Neuronal stem cell (in vitro differentiated cells): ENCODE results near the gene CRTAP. TPM values are rescaled to one million over a fixed set of nuclear protein-coding genes. Genes with fewer than 3 reads are reported as not detected.
"Not testable (repeated sequence)": the region's sequence is repeated elsewhere in the genome, so short reads cannot be mapped to it uniquely, and the experiment has no call there.

Experiments
- DNase-seq: peaks from one replicate; pipeline ENCODE4 v3.0.0-alpha.2; 2013; ENCODE audit warnings: low spot score
- H2AFZ ChIP-seq: one replicate; pipeline ENCODE4 v1.6.1; 2013; ENCODE audit warnings: mild to moderate bottlenecking, low read length, inconsistent platforms
- H2AK5ac ChIP-seq: 2 replicates; pipeline ENCODE4 v1.6.1; 2013; ENCODE audit warnings: low read depth, mild to moderate bottlenecking, inconsistent platforms, low read length, moderate library complexity, mixed read lengths
- H2BK120ac ChIP-seq: 2 replicates; pipeline ENCODE4 v1.6.1; 2013; ENCODE audit warnings: low read depth, mild to moderate bottlenecking, inconsistent platforms, low read length, moderate library complexity, mixed read lengths
- H2BK12ac ChIP-seq: one replicate; pipeline ENCODE4 v1.6.1; 2013; ENCODE audit warnings: low read length, inconsistent platforms
- H2BK15ac ChIP-seq: 2 replicates; pipeline ENCODE4 v1.6.1; 2013; ENCODE audit warnings: mild to moderate bottlenecking, low read length, inconsistent platforms, mixed read lengths
- H2BK5ac ChIP-seq: one replicate; pipeline ENCODE4 v1.6.1; 2013; ENCODE audit warnings: inconsistent platforms, mild to moderate bottlenecking, low read length, moderate library complexity
- H3K14ac ChIP-seq: one replicate; pipeline ENCODE4 v1.6.1; 2013; ENCODE audit warnings: low read length, inconsistent platforms
- H3K18ac ChIP-seq: 2 replicates; pipeline ENCODE4 v1.6.1; 2013; ENCODE audit warnings: low read length, inconsistent platforms
- H3K23ac ChIP-seq: 2 replicates; pipeline ENCODE4 v1.6.1; 2013; ENCODE audit warnings: low read depth, mild to moderate bottlenecking, mixed read lengths, low read length, inconsistent platforms; ENCODE audit not compliant: poor library complexity
- H3K27ac ChIP-seq: replicated peaks from 3 replicates; pipeline ENCODE4 v1.5.1; 2013; ENCODE audit warnings: low read length, inconsistent platforms
- H3K27me3 ChIP-seq, 3 experiments: 2 replicates each; pipeline ENCODE4 v1.6.1; 2013; ENCODE audit warnings: low read length in 3 of 3, mild to moderate bottlenecking in 2 of 3, inconsistent platforms in 1 of 3, low read depth in 1 of 3, mixed read lengths in 1 of 3, moderate library complexity in 1 of 3; ENCODE audit not compliant: control insufficient read depth in 3 of 3, insufficient read depth in 3 of 3
- H3K36me3 ChIP-seq, 2 donors: replicated peaks in 1 of 2; 2 replicates each; pipeline ENCODE4 v1.6.1; 2013; ENCODE audit warnings: low read length in 2 of 2; ENCODE audit not compliant: control insufficient read depth in 2 of 2, insufficient read depth in 2 of 2
- H3K4ac ChIP-seq: 2 replicates; pipeline ENCODE4 v1.6.1; 2013; ENCODE audit warnings: inconsistent platforms, mild to moderate bottlenecking, low read length, moderate library complexity
- H3K4me1 ChIP-seq, 2 donors: 1 replicate in 1 of 2; 2 replicates in 1 of 2; pipeline ENCODE4 v1.6.1; 2013; ENCODE audit warnings: low read length in 2 of 2, low read depth in 1 of 2; ENCODE audit not compliant: control insufficient read depth in 2 of 2, insufficient read depth in 1 of 2
- H3K4me2 ChIP-seq: one replicate; pipeline ENCODE4 v1.6.1; 2013; ENCODE audit warnings: mild to moderate bottlenecking, low read length, inconsistent platforms; ENCODE audit not compliant: insufficient read depth, poor library complexity, severe bottlenecking
- H3K4me3 ChIP-seq, 2 donors: 2 replicates each; pipeline ENCODE4 v1.5.1; 2013; ENCODE audit warnings: low read length in 2 of 2, mild to moderate bottlenecking in 2 of 2, inconsistent platforms in 1 of 2, moderate library complexity in 1 of 2
- H3K79me1 ChIP-seq: one replicate; pipeline ENCODE4 v1.6.1; 2013; ENCODE audit warnings: low read depth, mild to moderate bottlenecking, inconsistent platforms, low read length, moderate library complexity
- H3K9ac ChIP-seq: one replicate; pipeline ENCODE4 v1.6.1; 2013; ENCODE audit warnings: mild to moderate bottlenecking, low read depth, low read length, inconsistent platforms; ENCODE audit not compliant: poor library complexity
- H3K9me3 ChIP-seq, 2 donors: replicated peaks in 1 of 2; 2 replicates each; pipeline versions ENCODE3 to v1.6.1; 2013; ENCODE audit warnings: low read length in 2 of 2, mild to moderate bottlenecking in 2 of 2, inconsistent platforms in 1 of 2, low read depth in 1 of 2, mixed read lengths in 1 of 2, moderate library complexity in 1 of 2; ENCODE audit not compliant: control insufficient read depth in 2 of 2, insufficient read depth in 1 of 2
- H4K8ac ChIP-seq: one replicate; pipeline ENCODE4 v1.6.1; 2013; ENCODE audit warnings: low read depth, mild to moderate bottlenecking, inconsistent platforms, low read length, moderate library complexity
- H4K91ac ChIP-seq: one replicate; pipeline ENCODE4 v1.6.1; 2013; ENCODE audit warnings: low read length, low read depth, mild to moderate bottlenecking, inconsistent platforms; ENCODE audit not compliant: poor library complexity
- WGBS, 2 donors: extraction: QIAGEN DNeasy Blood & Tissue Kit; methylation state at CpG; one replicate each; pipeline ENCODE4 v1.1.7; 2013; ENCODE audit warnings: missing lambda C conversion rate in 2 of 2, mixed read lengths in 1 of 2; ENCODE audit not compliant: insufficient read length in 2 of 2, insufficient replicate concordance in 1 of 2; ENCODE audit errors: extremely low coverage in 2 of 2; 5-methylcytosine and 5-hydroxymethylcytosine counted together
- polyA plus RNA-seq, 2 experiments: library from polyadenylated mRNA; stranded (reverse); fragments of 200-250 nt; gene quantifications; one replicate each; pipeline ENCODE4 v1.2.3, GENCODE V29; 2013

The CRTAP gene
- polyA plus RNA-seq (2013, experiment 1 of 2): 116 TPM
- 119 TPM for polyA plus RNA-seq (2013, experiment 2 of 2)

DNA sequence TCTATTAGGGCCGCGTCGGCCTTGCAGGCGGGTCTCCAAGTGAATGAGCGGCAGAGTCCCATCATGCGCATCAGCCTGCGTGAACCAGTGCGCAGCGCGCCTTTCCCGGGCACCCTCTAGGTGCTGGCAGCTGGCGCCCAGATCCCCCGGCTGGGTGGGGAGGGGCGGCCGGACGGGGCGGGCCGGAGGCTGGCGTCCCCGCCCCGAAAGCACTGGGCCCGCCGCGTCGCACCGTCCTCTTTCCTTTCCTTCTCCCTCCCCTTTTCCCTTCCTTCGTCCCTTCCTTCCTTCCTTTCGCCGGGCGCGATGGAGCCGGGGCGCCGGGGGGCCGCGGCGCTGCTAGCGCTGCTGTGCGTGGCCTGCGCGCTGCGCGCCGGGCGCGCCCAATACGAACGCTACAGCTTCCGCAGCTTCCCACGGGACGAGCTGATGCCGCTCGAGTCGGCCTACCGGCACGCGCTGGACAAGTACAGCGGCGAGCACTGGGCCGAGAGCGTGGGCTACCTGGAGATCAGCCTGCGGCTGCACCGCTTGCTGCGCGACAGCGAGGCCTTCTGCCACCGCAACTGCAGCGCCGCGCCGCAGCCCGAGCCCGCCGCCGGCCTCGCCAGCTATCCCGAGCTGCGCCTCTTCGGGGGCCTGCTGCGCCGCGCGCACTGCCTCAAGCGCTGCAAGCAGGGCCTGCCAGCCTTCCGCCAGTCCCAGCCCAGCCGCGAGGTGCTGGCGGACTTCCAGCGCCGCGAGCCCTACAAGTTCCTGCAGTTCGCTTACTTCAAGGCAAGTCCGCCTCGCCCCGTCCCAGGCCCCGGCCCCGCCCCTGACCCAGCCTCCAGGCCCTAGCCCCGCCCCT lies at the start of gene CRTAP:
Gene CRTAP, plus strand, starts transcription at position 243 of the 850 bp plus-strand sequence. Its CDS starts 64 bp downstream, at position 307.
- Histone ChIP-seq H3K9ac (peak within 1 kb of the TSS; percentile 99), H4K8ac (peak within 1 kb of the TSS; percentile 76), H3K9me3 (peaks cover 0 to 9% of the 10 kb centered on the region in 2 donors), H3K23ac (peak within 1 kb of the TSS; percentile 98), H3K4ac (peak within 1 kb of the TSS; percentile 99), H3K4me1 (peaks cover 7 to 11% of the 10 kb centered on the region in 2 donors), H2BK15ac (peak within 1 kb of the TSS; percentile 91), H2BK120ac (peak within 1 kb of the TSS; percentile 63), H2BK5ac (peak within 1 kb of the TSS; percentile 91), H2BK12ac (peak within 1 kb of the TSS; percentile 92), H3K36me3 (no peaks in the 10 kb centered on the region), H3K27me3 (no peaks in the 10 kb centered on the region), H3K27ac (peak within 1 kb of the TSS; percentile 97), H3K4me2 (peak within 1 kb of the TSS; percentile 76), H2AFZ (peak within 1 kb of the TSS; percentile 99), H3K4me3 (peak within 1 kb of the TSS; percentile 98 to 100), H2AK5ac (peak within 1 kb of the TSS; percentile 86), H3K79me1 (peaks cover 9% of the 10 kb centered on the region), H3K14ac (peak within 1 kb of the TSS; percentile 76), H4K91ac (peak within 1 kb of the TSS; percentile 89), H3K18ac (peak within 1 kb of the TSS; percentile 100)
- DNase-seq: peak; percentile 85
- no CpG with 5 or more reads among the region's 98 CpGs for WGBS, 2 donors

DNA sequence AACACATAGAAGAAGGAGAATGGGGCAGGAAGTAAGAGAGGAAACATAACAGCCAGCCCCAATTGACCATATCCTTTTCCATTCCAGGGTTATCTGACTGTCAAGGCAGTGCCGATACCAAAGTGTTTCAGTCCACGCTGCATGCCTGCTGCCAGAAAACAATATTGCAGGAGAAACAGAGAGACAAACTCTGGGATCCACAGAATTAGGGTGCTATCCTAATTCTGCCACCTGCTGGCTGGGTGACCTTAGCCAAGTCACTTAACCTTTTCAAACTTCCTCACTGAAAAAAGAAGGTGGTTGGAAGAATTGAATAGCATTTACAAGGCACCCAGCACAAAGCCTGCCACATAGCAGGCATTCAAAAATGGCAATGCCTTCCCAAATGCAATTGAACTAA lies 48.9 kb upstream of the CRTAP start:
- WGBS, 2 donors: no CpG with 5 or more reads among the region's 2 CpGs
- H3K9ac ChIP-seq: no peak overlapping the region
- no peak overlapping the region for H2AK5ac ChIP-seq
- no peak overlapping the region for H3K4me3 ChIP-seq
- no peak overlapping the region for H3K27ac ChIP-seq
- no peaks in the 10 kb centered on the region for H3K27me3 ChIP-seq
- no peak overlapping the region for H3K4ac ChIP-seq
- H4K8ac ChIP-seq: no peak overlapping the region
- no peaks in the 10 kb centered on the region for H3K9me3 ChIP-seq
- H3K79me1 ChIP-seq: no peaks in the 10 kb centered on the region
- H3K23ac ChIP-seq: no peak overlapping the region
- H3K36me3 ChIP-seq: peaks cover 7 to 32% of the 10 kb centered on the region in 2 donors
- H4K91ac ChIP-seq: no peak overlapping the region
- DNase-seq: no peak
- no peak overlapping the region for H2AFZ ChIP-seq
- no peak overlapping the region for H2BK120ac ChIP-seq
- no peak overlapping the region for H2BK5ac ChIP-seq
- H3K4me2 ChIP-seq: no peak overlapping the region
- H3K18ac ChIP-seq: no peak overlapping the region
- no peak overlapping the region for H3K14ac ChIP-seq
- H3K4me1 ChIP-seq: no peaks in the 10 kb centered on the region
- no peak overlapping the region for H2BK15ac ChIP-seq
- H2BK12ac ChIP-seq: no peak overlapping the region

DNA sequence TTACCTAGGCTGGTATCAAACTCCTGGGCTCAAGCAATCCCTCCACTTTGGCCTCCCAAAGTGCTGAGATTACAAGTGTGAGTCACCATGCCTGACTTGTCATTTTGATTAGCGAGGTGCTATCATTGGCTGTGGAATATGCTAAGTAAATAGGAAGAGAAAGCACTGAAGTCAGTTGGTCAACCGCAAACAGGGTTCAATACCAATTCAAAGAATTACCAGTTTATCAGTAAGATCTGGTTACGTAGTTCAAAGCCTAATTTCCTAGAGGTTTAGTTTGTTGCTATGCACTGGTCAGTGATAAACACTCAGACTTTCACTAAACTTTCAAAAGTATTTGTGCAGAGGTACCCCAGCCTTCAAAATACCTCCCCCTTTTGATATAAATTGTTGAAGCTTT lies 46.3 kb upstream of the CRTAP start:
- no peak overlapping the region for H2BK5ac ChIP-seq
- no peak overlapping the region for H3K23ac ChIP-seq
- no CpG with 5 or more reads among the region's 3 CpGs for WGBS, 2 donors
- no peaks in the 10 kb centered on the region for H3K9me3 ChIP-seq
- H3K4me3 ChIP-seq: no peak overlapping the region
- H3K4me2 ChIP-seq: no peak overlapping the region
- H3K9ac ChIP-seq: no peak overlapping the region
- H3K27ac ChIP-seq: no peak overlapping the region
- H3K79me1 ChIP-seq: no peaks in the 10 kb centered on the region
- no peaks in the 10 kb centered on the region for H3K4me1 ChIP-seq
- no peak overlapping the region for H4K8ac ChIP-seq
- H3K4ac ChIP-seq: no peak overlapping the region
- H2AK5ac ChIP-seq: no peak overlapping the region
- no peak overlapping the region for H2BK15ac ChIP-seq
- DNase-seq: no peak
- H4K91ac ChIP-seq: no peak overlapping the region
- H2BK120ac ChIP-seq: no peak overlapping the region
- no peak overlapping the region for H2BK12ac ChIP-seq
- H3K36me3 ChIP-seq: peaks cover 5 to 27% of the 10 kb centered on the region in 2 donors
- H3K14ac ChIP-seq: no peak overlapping the region
- no peak overlapping the region for H2AFZ ChIP-seq
- H3K27me3 ChIP-seq: no peaks in the 10 kb centered on the region
- no peak overlapping the region for H3K18ac ChIP-seq

DNA sequence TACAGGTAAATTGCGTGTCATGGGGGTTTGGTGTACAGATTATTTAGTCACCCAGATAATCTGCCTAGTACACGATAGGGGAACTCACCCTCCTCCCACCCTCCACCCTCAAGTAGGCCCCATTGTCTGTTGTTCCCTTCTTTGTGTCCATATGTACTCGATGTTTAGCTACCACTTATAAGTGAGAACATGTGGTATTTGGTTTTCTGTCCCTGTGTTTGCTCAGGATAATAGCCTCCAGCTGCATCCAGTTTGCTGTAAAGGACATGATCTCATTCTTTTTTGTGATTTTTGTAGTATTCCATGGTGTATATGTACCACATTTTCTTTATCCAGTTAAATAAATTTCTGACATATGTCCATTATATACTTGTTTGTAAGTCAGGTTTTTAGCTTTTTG lies 44.0 kb upstream of the CRTAP start:
- not testable (repeated sequence) for H3K4me2 ChIP-seq, H3K4ac ChIP-seq, H3K18ac ChIP-seq, H3K4me3 ChIP-seq, H3K27me3 ChIP-seq, DNase-seq, H3K79me1 ChIP-seq, H2AK5ac ChIP-seq, H3K9me3 ChIP-seq, H3K9ac ChIP-seq, H3K4me1 ChIP-seq, H4K8ac ChIP-seq, H3K27ac ChIP-seq, H2BK120ac ChIP-seq, H3K14ac ChIP-seq, H3K23ac ChIP-seq, H2AFZ ChIP-seq, H2BK5ac ChIP-seq, H4K91ac ChIP-seq, H2BK15ac ChIP-seq, H2BK12ac ChIP-seq
- WGBS, 2 donors: no CpG with 5 or more reads among the region's 3 CpGs
- H3K36me3 ChIP-seq: peaks cover under 1 to 15% of the 10 kb centered on the region in 2 donors
